GM12874 (cell line): ENCODE data around the gene FRAS1.

Experiments
- CTCF ChIP-seq: IDR thresholded peaks from 2 replicates; pipeline ENCODE4 v1.5.1; 2011; ENCODE audit warnings: low read depth, mild to moderate bottlenecking, control low read depth, low read length, moderate library complexity; ENCODE audit not compliant: insufficient read depth

FRAS1 gene

GRCh38 chr4:78121338-78121904 lies 64.3 kb downstream of the FRAS1 start:
- no peak for TF ChIP-seq CTCF

DNA sequence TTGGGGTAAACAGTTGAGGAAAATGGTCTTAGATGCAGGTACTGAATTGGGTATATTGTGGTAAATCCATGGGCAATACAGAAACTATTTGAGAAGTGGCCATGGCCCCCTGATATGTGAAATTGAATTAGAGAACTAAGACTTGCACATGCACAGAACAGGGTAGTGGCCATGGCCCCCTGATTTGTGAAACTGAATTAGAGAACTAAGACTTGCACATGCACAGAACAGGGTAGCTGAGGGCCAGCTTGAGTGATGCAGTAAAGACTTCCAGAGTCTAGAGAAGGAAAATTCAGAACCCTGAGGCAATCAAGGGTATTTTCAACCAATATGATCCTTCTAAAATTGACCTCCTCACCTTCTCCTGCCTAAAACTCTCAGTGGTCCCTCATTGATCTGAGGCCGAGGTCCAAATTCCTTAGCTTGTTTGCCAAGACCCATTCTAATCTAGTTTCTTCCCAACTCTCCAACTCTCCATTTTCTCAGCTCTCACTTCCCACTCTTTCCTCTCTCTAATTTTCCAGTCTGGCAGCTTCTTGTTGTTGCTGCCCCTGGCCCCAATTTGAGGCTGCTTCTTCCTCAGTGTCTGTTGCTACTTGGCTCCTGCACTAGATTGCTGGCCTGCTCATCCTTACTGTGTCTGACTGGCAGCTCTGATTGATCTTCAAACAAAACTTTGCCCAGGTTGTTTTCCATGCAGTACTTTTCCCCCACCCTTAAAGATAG lies 72.4 kb downstream of the FRAS1 start:
- TF ChIP-seq CTCF: no peak

- TF ChIP-seq CTCF: no peak
Observed at GRCh38 chr4:78131403-78131802, 74.3 kb downstream of the FRAS1 start.

DNA sequence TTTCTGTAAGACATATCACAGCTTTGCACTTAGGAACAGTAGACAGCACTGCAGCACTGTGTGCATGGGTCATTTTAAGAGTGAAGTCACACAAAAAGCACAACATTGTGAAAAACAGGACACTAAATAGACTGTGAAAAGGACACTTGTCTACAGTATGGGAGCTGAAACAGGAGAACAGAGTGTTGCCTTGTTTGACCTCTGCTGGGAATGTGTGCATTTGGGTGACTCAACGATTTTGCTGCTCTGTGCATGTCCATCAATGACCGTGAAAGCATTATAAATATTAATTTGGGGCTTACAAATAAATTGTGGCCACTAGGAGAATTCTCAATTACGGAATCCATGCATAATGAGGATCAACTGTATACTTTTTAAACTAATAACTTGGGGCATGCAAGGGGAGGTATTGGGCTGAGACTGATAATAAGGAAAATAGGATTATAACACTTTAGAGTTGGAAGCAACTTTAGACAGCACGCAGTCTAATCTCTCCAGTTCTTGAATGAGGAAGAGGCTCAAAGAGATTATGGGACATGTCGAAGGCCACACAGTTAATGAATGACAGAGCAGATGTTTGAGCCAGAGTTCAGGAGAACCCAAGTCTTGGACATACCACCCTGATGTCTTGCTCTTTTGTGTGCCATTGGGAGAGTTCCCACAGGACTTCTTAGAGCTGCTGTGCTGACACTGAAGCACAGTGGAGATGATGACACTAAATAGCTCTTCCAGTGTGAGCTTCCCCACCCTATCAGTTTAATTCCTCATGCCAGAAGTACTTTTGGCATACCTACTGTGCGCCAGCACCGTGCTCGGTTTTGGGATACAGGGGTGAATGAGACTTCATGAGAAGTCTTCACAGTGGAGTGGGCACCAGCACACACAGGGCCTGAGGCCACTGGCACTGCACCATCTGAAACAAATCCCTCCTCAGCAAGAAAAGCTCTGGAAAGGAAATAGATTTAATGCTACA lies 79.3 kb downstream of the FRAS1 start:
- TF ChIP-seq CTCF: no peak

DNA sequence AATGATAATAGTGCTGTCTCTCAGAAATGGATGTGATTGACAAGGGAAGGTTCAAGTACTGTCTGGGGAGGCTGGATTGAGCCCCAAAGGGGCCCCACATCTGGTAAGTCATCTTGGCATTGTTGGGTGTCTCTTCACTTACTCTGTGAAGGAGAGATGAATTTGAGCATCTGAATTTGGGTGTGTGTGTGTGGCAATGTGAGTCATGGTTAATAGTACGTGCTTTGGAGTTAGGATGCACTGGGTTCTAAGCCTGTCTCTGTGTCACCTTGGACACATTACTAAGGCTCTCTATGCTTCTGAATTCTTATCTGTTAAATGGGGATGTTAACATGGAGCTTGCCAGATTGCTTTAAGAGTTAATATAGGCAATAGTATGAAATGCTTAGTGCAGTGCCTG lies 80.4 kb downstream of the FRAS1 start:
- TF ChIP-seq CTCF: no peak

DNA sequence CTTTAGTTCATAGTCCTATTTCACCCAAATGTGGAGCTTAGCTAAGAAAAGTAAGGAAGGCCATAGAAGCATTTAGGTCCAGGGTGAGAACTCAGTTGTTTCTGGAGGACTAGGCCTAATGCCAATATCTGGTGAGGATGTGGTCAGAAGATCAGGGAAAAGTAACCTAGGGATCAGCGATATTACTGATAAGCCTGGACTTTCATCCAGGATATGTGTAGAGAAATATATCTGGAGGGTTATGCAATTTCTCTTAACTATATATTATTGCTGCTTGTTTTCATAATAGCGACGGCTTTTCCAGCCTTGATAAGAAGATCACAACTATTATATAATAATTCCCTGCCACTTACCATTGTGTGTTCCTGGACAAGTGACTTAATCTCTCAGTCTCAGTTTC lies 81.1 kb downstream of the FRAS1 start:
- no peak for TF ChIP-seq CTCF

- no peak for TF ChIP-seq CTCF
Observed at GRCh38 chr4:78143634-78144033, 86.5 kb downstream of the FRAS1 start.
